NCI-H1417 (cell line): ENCODE measurements around the gene ZFYVE26.
A peak's percentile ranks its signal among the peaks of the same experiment; 100 is the strongest.
"Not testable (repeated sequence)": the region's sequence is repeated elsewhere in the genome, so short reads cannot be mapped to it uniquely, and the experiment has no call there.

Experiments used
- DNase-seq, 3 experiments: peaks; one replicate each; lab custom pipeline; 2025; lab: John Stamatoyannopoulos, UW

ZFYVE26 gene

DNA sequence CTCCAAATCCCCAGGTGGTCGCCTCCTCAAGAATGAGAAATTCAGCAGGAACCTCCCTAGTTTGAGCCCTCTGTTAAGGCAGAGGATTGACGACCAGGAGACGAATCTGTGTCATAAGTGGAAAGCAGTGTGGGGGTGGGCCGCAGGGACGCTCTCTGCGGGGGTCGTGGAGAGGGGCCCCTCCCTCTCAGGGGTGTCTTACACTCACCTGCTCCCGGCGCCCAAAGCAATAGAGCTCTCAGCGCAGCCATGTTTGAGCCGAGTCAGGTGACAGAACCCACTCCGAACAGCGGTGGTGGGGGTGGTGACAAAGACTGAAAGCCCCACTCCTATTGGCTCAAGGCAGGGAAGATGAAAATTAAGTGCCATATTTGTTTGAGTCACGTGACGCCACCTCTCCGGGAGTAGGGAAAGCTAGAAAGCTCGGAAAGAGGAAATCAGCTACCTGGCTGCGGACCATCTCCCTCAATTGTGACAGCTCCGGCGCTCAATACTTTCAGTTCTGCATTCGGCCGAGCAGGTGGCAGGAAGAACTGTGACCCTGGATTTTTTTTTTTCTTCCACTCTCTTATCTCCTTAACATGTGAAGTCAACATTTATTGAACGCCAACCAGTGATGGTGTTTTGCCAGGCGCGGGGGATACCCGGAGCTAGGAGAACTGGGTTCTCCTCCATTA lies at the start of gene ZFYVE26:
Gene ZFYVE26 (minus strand): TSS at position 265 of the 677 bp plus-strand sequence. CDS start 627 bp downstream, outside the sequence.
- DNase-seq: peak; percentile 98 to 99 (median 99)

DNA sequence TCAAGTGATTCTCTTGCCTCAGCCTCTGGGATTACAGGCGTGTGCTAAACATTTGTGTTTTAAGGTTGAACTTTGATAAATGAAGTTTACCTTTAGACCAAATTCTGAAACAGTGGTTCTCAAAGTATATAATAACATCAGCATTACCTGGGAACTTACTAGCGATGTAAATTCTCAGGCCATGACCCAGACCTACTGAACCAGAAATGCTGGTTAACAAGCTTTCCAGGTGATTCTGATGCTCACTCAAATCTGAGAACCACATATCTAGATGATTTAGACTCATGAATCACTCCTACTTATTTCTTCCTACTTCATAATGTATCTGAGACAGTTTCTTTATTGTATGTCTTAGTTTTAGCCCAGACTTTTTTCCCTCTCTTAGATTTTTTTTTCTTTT lies 46.8 kb upstream of the ZFYVE26 start:
- no peak for DNase-seq

- DNase-seq: no peak
Measured at GRCh38 chr14:67859169-67859749, 42.9 kb upstream of the ZFYVE26 start.

- no peak for DNase-seq
Measured at GRCh38 chr14:67857778-67858350, 41.5 kb upstream of the ZFYVE26 start.

DNA sequence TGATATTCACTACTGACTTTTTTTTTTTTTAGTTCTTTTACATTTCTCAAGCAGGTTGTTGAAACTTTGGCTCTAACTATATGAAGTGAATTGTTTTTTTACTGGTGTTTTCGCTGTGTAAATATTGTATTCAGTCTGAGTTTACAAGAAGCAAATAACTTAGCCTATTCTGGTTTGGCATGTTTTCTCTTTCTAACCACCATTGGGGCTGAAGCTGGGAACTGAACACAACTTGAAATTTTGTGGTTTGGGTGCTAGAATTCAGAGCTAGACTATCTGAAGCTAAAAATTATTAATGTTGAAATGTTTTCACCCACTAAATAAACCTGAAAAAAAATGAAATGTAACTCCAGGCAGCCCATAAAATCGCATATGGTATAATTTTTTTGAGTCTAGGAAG lies 40.4 kb upstream of the ZFYVE26 start:
- no peak for DNase-seq

DNA sequence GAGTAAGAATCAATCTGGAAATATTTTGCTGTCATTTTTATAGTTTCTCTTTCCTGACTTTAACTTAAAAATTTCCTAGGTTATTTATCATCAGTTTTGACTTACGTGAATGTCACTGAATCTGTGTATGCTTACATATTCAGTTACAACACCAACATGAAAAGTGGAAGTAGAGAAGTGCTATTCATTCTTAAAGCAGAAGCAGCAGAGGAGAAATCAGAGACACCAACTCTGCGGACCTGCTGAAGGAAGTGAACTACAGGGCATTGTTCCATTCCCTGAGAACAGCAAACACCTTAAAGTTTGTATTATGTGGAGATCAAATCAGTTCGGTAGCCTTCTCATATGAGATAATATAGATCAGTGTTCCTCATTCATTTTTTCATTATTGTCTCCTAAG lies 37.3 kb upstream of the ZFYVE26 start:
- DNase-seq: no peak

GRCh38 chr14:67852926-67853604 lies 36.7 kb upstream of the ZFYVE26 start:
- DNase-seq: no peak

GRCh38 chr14:67851785-67852410 lies 35.5 kb upstream of the ZFYVE26 start:
- DNase-seq: no peak

DNA sequence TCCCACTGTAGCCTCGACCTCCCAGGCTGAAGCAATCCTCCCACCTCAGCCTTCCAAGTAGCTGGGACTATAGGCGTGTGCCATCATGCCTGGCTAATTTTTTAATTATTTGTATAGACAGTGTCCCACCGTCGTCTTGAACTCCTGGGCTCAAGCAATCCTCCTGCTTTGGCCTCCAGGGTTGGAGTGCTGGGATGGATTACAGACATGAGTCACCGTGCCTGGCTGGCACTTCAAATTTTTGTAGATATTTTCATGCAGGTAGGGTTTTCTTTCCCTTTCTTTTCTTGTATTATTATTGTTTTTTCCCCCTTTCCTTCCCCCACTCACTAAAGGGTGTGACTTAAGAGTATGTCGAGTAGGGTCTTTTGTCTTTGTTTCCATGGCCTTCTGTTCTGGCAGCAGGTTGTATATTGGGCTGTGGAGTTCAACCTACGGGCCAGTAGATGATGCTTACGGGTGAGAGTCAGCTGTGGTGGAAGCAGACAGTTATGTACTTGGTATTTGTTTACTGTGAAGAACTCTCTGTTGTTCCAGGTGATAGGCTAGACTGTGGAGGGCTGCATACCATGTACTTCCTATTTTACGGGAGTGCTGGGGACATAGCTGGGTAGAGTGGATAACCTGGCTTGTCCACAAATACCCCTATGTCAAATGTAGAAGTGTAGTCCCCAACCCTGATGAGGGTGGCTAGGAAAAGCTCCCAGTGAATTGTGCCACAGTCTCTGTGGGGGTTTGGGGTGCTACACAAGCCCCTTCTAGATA lies 33.9 kb upstream of the ZFYVE26 start:
- DNase-seq: no peak

DNA sequence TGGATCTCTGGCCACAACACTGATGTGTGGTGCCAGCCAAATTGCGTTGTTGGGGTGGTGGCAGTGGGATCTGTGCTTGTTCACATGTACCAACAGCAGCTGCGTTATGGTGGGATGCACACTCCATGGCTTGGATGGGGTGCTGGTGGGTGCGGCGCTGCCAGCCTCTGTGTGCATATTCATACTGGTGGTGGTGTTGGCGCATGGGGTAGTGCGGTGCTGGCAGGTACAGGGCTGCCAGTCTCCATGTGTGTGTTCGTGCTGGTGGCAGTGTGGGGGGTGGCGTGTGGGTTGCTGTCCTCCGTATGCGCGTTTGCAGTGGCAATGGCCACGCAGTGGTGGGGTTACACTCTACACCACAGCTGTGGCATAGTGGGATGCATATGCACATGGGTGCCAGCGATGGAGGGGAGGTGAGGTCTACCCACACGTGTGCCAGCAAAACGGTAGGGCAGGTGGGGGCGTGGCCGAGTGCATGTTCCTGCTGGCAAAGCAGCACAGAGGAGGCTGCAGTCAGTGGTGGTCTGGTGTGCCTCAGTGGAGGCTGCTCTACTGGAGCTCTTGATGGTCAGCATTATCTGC lies 29.7 kb upstream of the ZFYVE26 start:
- no peak for DNase-seq

DNA sequence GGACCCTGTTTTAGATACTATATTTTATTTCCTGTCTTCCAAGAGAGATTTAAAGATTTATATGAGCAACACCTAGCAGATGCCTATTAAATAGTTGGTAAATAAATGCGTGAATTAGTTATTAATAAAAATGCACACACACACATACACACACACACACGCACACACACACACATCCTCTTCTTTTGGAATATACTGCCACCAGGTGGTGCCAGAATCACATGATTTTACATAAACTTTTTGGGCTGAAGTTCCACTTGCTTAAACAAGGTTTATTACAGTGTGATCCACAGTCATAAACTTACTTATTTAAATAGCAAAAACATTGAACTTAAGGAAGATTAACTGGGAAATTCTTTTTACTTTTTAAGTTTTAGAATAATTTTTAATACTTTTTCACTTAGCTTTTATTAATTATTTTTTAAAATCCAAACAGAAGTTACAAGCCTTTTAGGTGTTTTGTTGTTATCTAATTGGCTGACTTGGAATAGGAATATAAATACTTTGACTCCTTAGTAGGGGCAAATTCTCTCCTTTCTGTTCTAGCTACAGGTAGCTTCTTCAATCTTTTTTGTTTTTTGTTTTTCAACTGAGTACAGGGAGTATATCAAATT lies 20.7 kb upstream of the ZFYVE26 start:
- DNase-seq: peak; percentile 39 to 78 (median 68)

DNA sequence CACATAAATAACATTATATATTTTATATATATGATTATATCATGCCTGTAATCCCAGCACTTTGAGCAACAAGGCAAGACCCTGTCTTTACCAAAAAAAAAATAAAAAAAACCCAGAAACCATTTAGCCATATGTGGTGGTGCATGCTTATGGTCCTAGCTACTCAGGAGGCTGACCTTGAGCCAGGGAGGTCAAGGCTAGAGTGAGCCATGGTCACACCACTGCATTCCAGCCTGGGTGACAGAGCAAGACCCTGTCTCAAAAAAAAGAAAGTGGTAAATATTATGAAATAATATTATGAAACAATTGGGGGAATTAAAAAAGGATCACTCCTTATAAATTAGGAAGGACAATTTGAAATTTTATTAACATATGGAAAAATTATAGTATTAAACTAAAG lies 19.2 kb upstream of the ZFYVE26 start:
- DNase-seq: no peak

GRCh38 chr14:67833403-67833802 lies 17.0 kb upstream of the ZFYVE26 start:
- DNase-seq: no peak

DNA sequence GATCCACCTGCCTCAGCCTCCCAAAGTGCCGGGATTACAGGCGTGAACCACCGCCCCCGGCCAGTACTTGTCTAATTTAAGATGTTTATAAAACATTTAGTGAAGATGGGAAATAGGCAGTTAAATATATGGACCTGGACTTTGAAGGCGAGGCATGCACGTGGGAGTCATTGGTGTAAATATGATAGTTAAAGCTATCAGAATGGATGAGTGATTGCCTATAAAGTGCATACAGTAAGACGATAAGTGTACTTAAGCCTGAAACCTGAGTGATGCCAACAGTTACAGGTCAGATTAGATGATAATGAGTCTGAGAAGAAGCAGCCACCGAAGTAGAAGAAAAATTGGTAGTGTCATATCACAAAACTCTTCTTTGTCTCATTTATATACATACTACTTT lies 14.7 kb upstream of the ZFYVE26 start:
- peak in 1 of 3 experiments; percentile 11 for DNase-seq

DNA sequence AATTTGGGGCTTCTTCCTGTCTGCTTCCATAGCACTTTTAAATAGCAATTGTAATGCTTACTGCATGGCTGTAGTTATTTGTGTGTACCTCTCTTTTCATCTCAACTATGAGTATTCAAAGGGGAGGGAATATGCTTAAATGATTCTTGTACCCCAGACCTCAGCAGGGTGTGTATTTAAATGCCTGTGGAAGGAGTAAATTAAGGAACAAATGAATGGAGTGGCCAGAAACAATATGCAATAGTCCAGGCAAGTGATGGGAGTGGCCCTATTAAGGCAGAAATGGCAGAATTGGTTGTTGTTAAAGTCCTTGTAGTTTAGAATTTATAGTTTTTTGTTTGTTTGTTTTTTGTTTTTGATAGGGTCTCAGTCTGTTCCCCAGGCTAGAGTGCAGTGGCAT lies 4.7 kb upstream of the ZFYVE26 start:
- DNase-seq: no peak

DNA sequence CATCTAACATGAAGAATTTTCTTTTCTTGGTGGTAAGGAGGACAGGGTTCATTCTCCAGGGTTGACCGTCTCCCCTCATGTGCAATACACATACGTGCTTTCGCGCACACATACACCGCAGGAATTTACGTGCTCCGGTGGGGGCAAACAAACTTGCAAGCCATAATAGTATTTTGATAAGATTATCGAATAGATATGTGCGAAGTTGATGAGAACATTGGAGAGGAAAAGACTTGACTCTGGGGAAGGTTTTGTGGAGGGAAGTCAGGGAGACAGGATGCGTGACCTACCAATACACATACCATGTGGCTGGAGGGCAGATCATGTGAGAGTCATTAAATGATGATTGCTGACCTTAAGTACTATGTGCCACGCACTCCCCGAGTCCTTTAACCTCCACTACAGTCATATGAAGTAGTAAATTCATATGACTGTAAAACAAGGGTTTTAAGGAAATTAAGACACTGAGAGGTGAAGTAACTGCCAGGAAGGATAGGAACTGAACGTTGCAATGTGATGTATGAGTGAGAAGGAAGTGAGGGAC lies 4.1 kb upstream of the ZFYVE26 start:
- DNase-seq: peak; percentile 14 to 56 (median 16)

DNA sequence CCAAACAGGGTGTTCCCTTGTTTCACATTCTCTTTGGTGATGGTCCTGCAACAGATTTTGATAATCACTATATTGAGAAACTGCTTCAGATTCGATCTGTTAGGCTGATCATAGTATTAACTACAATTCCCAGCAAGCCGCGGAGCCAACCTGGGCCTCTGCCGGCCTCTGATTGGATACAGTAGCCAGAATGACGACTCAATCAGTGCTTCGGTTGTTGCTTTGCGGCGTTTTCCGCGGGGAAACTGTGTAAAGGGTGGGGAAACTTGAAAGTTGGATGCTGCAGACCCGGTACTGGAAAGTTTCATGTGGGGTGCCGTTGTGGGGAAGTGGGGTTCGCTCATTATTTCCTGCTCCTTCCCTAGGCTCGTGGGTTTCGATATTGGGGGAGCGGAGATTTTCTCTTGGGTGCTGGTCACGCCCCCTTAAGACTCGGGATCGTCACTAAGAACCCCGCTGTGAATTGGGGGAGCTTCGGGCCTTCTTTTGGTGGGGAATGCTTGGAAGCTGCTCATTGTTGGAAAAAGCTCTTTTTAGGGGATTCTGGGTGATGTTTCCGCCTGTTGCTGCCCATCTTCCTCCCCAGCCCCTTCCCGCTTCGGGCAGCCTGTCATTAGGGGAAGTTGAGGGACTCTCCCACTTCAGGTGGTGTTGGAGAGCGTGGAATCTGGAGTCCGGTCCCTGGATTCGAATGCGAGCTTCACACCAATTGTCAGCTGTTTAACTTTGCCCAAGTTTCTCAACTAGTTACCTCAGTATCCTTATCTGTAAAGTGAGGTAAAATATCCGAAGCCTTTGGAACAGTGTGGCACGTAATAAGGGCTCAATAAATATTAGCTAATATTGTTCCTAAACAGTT lies 3.4 kb upstream of the ZFYVE26 start, which contains the start of gene RAD51B:
Gene RAD51B (plus strand): TSS at position 217 of the 859 bp plus-strand sequence.
- DNase-seq: peak; percentile 87 to 93 (median 93)

GRCh38 chr14:67818476-67818875 lies 2.1 kb upstream of the ZFYVE26 start:
- DNase-seq: not testable (repeated sequence)

GRCh38 chr14:67817750-67818438 lies 1.5 kb upstream of the ZFYVE26 start:
- DNase-seq: no peak
